Right lobe of liver (tissue), 6 donors: Measurements from ENCODE around the gene CDHR5. TPM values are rescaled to one million over a fixed set of nuclear protein-coding genes. Genes with fewer than 3 reads are reported as not detected.

Experiments
- ATAC-seq, 4 donors: fragments of 200-7000 bp; cut with Tn5 transposase; one replicate each; pipeline ENCODE4 v1.9.1; 2020; ENCODE audit warnings: mild to moderate bottlenecking in 4 of 4, moderate library complexity in 4 of 4
- DNase-seq, 3 donors: peaks; one replicate each; pipeline ENCODE4 v3.0.0-alpha.2; 2020
- H3K27ac ChIP-seq, 3 donors: fragments of 200-600 bp; one replicate each; pipeline ENCODE4 v1.8.0; 2022
- H3K27me3 ChIP-seq, 2 donors: fragments of 200-600 bp; one replicate each; pipeline ENCODE4 v1.8.0; 2022
- H3K36me3 ChIP-seq, 4 donors: fragments of 200-600 bp; sonication (generic) in 1 of 4; one replicate each; pipeline versions ENCODE4 v1.5.1 to v1.8.0; 2017 to 2022; ENCODE audit warnings: control low read depth in 1 of 4
- H3K4me1 ChIP-seq, 4 donors: fragments of 200-600 bp; sonication (generic) in 1 of 4; one replicate each; pipeline versions ENCODE4 v1.5.1 to v1.8.0; 2017 to 2022; ENCODE audit warnings: control low read depth in 1 of 4
- H3K4me3 ChIP-seq, 3 donors: fragments of 200-600 bp; one replicate each; pipeline ENCODE4 v1.8.0; 2022
- H3K9me3 ChIP-seq, 4 donors: fragments of 200-600 bp; sonication (generic) in 1 of 4; one replicate each; pipeline versions ENCODE4 v1.5.1 to v1.8.0; 2017 to 2022; ENCODE audit warnings: control low read depth in 1 of 4
- POLR2A ChIP-seq: fragments of 450-650 bp; IDR thresholded peaks from one replicate; pipeline ENCODE4 v1.6.1; 2017; ENCODE audit warnings: antibody characterized with exemption, mild to moderate bottlenecking
- WGBS: methylation state at CpG from one replicate; pipeline ENCODE4 v1.1.6; 2018; ENCODE audit warnings: low coverage, low lambda C conversion rate; ENCODE audit not compliant: insufficient coverage; ENCODE audit errors: missing lambda C conversion rate; 5-methylcytosine and 5-hydroxymethylcytosine counted together
- intact Hi-C, 2 donors: fragments of 100-400 bp; cut with DNase I; formaldehyde crosslinking; loops; one replicate each; pipeline versions ENCODE4 v1.11.2 to v1.14.1; 2022
- total RNA-seq, 6 experiments: library from RNA; depleted of rRNA in 2 of 6; stranded (reverse); fragments of >200 nt in 2 of 6; fragmentation: NEBNext Ultra II Directional in 3 of 6; extraction: Animal tissue kit (Norgen Biotek cat#: 25700) in 3 of 6; gene quantifications; one replicate each; pipeline versions ENCODE4 v1.1.0 to v1.2.4, GENCODE V29; 2016 to 2023
- TF ChIP-seq, protein P1 (sequence below), 4 donors: fragments of 200-600 bp in 3 of 4; fragments of 450-650 bp in 1 of 4; IDR thresholded peaks; one replicate each; pipeline versions ENCODE4 v1.5.1 to v1.8.0; 2016 to 2022; ENCODE audit warnings: antibody characterized with exemption in 4 of 4, mild to moderate bottlenecking in 2 of 4
- donor health status: DM: no; HTN: yes; CAD: no.
- donor health status: DM: no; HTN: no; CAD: no.
- donor health status: DM: no; HTN: no; CAD: no.
- donor health status: DM: no; HTN: yes; CAD: no.
- donor health status: DM: no; HTN: yes; CAD: no.

Gene CDHR5
- total RNA-seq, 6 experiments from 2014 or later: 59.4 to 162 (median 80.7) TPM

DNA sequence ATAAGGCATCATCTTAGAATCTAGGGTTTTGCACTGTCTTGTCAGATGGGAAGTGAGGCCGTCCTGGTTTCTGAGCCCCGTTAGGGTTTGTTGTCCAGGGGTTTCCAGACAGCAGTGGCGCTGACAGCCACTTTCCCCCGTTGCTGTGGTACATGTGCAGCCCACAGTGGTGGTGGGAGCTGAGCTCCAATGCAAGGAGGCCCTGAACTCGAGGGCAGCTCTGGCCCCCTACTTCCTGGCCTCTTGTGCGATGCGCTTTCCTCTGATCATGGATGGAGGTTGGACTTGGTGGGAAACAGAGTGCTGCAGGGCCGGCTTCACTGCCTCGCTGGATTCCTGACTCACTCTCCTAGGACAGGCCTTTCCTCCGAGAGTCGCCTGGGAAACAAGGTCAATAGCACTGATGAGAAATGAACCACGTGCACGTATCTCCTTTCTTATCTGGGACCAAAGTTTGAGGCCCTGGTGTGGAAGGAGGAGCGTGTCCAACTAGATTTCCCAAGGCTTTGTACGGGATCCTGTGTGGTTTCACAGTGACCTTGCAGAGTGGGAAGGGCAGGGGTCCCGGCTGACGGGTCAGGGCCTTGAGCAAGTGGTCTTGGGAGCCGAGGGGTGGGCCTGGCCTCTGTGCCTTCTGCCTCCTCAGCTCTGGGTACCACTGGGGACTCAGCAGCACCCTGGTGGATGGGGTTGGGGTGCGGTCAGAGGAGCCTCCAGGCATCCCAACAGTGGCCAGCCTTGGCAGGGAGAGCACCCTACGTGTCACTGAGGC, 44.7 kb downstream of the CDHR5 start:
- H3K27ac ChIP-seq: peak overlapping the region in 1 of 3 donors; percentile 38
- H3K4me1 ChIP-seq: peaks cover 2 to 50% (median 24%) of the 10 kb centered on the region in 4 donors
- peaks cover 0 to 25% (median 8%) of the 10 kb centered on the region in 4 donors for H3K36me3 ChIP-seq
- no peaks in the 10 kb centered on the region for H3K27me3 ChIP-seq
- DNase-seq (peak in 1 of 3 donors; percentile 62), ATAC-seq (peak; percentile 1 to 32 (median 24))
- no peak for TF ChIP-seq POLR2A
- TF ChIP-seq, protein P1, sequence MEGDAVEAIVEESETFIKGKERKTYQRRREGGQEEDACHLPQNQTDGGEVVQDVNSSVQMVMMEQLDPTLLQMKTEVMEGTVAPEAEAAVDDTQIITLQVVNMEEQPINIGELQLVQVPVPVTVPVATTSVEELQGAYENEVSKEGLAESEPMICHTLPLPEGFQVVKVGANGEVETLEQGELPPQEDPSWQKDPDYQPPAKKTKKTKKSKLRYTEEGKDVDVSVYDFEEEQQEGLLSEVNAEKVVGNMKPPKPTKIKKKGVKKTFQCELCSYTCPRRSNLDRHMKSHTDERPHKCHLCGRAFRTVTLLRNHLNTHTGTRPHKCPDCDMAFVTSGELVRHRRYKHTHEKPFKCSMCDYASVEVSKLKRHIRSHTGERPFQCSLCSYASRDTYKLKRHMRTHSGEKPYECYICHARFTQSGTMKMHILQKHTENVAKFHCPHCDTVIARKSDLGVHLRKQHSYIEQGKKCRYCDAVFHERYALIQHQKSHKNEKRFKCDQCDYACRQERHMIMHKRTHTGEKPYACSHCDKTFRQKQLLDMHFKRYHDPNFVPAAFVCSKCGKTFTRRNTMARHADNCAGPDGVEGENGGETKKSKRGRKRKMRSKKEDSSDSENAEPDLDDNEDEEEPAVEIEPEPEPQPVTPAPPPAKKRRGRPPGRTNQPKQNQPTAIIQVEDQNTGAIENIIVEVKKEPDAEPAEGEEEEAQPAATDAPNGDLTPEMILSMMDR (IDR thresholded peaks at IDR 0.05): no peak
- H3K4me3 ChIP-seq: no peak overlapping the region
- intact Hi-C loops: no loop called here
- no peaks in the 10 kb centered on the region for H3K9me3 ChIP-seq
- 19% methylated on average over 5 of the region's 20 CpGs for WGBS

GRCh38 chr11:578276-579035, 46.3 kb downstream of the CDHR5 start:
- WGBS: 32% methylated on average over 9 of the region's 21 CpGs
- Histone ChIP-seq H3K27me3 (no peaks in the 10 kb centered on the region), H3K36me3 (peaks cover 0 to 15% (median 4%) of the 10 kb centered on the region in 4 donors), H3K9me3 (no peaks in the 10 kb centered on the region), H3K4me3 (peak overlapping the region; percentile 85 to 95 (median 95)), H3K27ac (peak overlapping the region in 1 of 3 donors; percentile 98), H3K4me1 (peaks cover 2 to 58% (median 24%) of the 10 kb centered on the region in 4 donors)
- ATAC-seq (peak; percentile 8 to 37 (median 28)), DNase-seq (peak; percentile 38 to 80 (median 73))
- intact Hi-C loops: no loop called here
- TF ChIP-seq, protein P1 (IDR thresholded peaks at IDR 0.05): no peak
- no peak for TF ChIP-seq POLR2A

- H3K9me3 ChIP-seq: no peaks in the 10 kb centered on the region
- H3K4me1 ChIP-seq: peaks cover 2 to 65% (median 24%) of the 10 kb centered on the region in 4 donors
- WGBS: 17% methylated on average over 2 of the region's 6 CpGs
- no peak for TF ChIP-seq POLR2A
- TF ChIP-seq, protein P1 (IDR thresholded peaks at IDR 0.05): no peak
- intact Hi-C loops: no loop called here
- H3K4me3 ChIP-seq: peak overlapping the region; percentile 85 to 95 (median 95)
- peaks cover 0 to 8% (median 4%) of the 10 kb centered on the region in 4 donors for H3K36me3 ChIP-seq
- DNase-seq (no peak), ATAC-seq (no peak)
- H3K27me3 ChIP-seq: no peaks in the 10 kb centered on the region
- H3K27ac ChIP-seq: peak overlapping the region in 1 of 3 donors; percentile 98
Observed at GRCh38 chr11:577611-577894, 47.2 kb downstream of the CDHR5 start.

DNA sequence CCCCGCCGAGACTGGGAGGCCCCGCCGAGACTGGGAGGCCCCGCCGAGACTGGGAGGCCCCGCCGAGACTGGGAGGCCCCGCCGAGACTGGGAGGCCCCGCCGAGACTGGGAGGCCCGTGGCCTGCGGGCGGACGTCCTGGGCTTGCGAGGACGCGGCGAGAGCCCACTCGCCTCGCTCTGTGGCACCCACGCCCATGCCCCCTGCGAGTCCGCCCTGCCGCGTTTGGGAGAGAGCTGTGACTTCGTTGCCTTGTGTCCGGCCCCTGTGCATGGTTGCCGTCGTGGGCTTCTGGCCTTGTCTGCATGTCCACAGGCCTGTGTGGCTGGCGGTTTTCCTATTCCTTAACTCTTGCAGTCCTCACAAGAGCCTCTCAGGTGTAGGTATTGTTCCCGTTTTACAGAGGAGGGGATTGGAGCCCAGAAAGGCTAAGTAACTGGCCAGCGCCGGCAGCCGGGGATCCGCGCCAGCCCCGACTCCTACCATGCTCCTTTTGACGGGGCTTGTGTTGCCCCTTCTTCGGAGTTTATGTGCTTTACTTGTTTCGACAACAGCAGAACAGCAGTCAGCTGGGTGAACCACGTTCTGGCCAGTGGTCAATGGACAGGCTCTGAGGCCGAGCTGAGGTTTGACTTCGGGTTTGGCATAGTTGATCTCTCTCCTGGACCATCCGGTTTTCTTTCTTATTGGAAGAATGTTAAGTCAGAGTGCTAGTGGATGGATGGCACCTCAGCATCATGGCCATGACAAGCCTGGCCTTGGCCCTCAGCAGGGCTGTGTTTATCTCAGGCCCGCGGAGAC, 47.7 kb downstream of the CDHR5 start:
- H3K27ac ChIP-seq: peak overlapping the region; percentile 40 to 98 (median 43)
- H3K9me3 ChIP-seq: no peaks in the 10 kb centered on the region
- WGBS: 0% methylated on average over 15 of the region's 48 CpGs
- H3K27me3 ChIP-seq: no peaks in the 10 kb centered on the region
- TF ChIP-seq POLR2A: no peak
- TF ChIP-seq, protein P1 (IDR thresholded peaks at IDR 0.05): no peak
- H3K4me1 ChIP-seq: peaks cover 2 to 65% (median 24%) of the 10 kb centered on the region in 4 donors
- intact Hi-C loops: no loop called here
- DNase-seq (peak; percentile 39 to 59 (median 56)), ATAC-seq (no peak)
- H3K4me3 ChIP-seq: peak overlapping the region; percentile 85 to 95 (median 95)
- H3K36me3 ChIP-seq: peaks cover 0 to 3% (median 2%) of the 10 kb centered on the region in 4 donors
